RWPE2 (cell line): ENCODE results near the gene NANOS1.

Source experiments
- ATAC-seq: fragments of 200-7000 bp; cut with Tn5 transposase; 3 replicates; pipeline ENCODE4 v1.9.1; 2021; ENCODE audit warnings: low read depth
- DNase-seq: peaks from one replicate; pipeline ENCODE4 v3.0.0-alpha.2; 2020; ENCODE audit warnings: low spot score
- H3K27ac ChIP-seq: fragments of 450-650 bp; 2 replicates; pipeline ENCODE4 v1.5.1; 2017; ENCODE audit warnings: mild to moderate bottlenecking; ENCODE audit not compliant: poor library complexity, severe bottlenecking
- H3K27me3 ChIP-seq: fragments of 250-450 bp; sonication (Bioruptor Pico); 2 replicates; pipeline ENCODE4 v1.5.1; 2021; ENCODE audit warnings: mild to moderate bottlenecking, moderate library complexity; ENCODE audit not compliant: insufficient read depth, poor library complexity, severe bottlenecking
- H3K36me3 ChIP-seq: fragments of 250-450 bp; sonication (Bioruptor Pico); 2 replicates; pipeline ENCODE4 v1.5.1; 2020; ENCODE audit warnings: low read depth, mild to moderate bottlenecking, moderate library complexity
- H3K4me1 ChIP-seq: fragments of 250-450 bp; sonication (Bioruptor Pico); 2 replicates; pipeline ENCODE4 v1.5.1; 2021; ENCODE audit warnings: mild to moderate bottlenecking, moderate library complexity; ENCODE audit not compliant: insufficient read depth, poor library complexity, severe bottlenecking
- H3K4me3 ChIP-seq: fragments of 250-450 bp; sonication (Bioruptor Pico); 2 replicates; pipeline ENCODE4 v1.5.1; 2021; ENCODE audit warnings: mild to moderate bottlenecking, moderate library complexity; ENCODE audit not compliant: severe bottlenecking
- H3K9me3 ChIP-seq: fragments of 250-450 bp; sonication (Bioruptor Pico); 2 replicates; pipeline ENCODE4 v1.5.1; 2021; ENCODE audit warnings: mild to moderate bottlenecking, moderate library complexity; ENCODE audit not compliant: severe bottlenecking
- CTCF ChIP-seq: fragments of 450-650 bp; IDR thresholded peaks from one replicate; pipeline ENCODE4 v1.5.1; 2017; ENCODE audit warnings: mild to moderate bottlenecking, moderate library complexity; ENCODE audit not compliant: poor library complexity, severe bottlenecking

NANOS1 gene

GRCh38 chr10:118982366-118982765 lies 47.1 kb upstream of the NANOS1 start:
- DNase-seq (no peak), ATAC-seq (no peak)
- Histone ChIP-seq H3K27ac (no peak overlapping the region), H3K4me1 (no peaks in the 10 kb centered on the region), H3K36me3 (no peaks in the 10 kb centered on the region), H3K27me3 (no peaks in the 10 kb centered on the region), H3K4me3 (no peak overlapping the region), H3K9me3 (no peaks in the 10 kb centered on the region)
- no peak for TF ChIP-seq CTCF

- Histone ChIP-seq H3K36me3 (no peaks in the 10 kb centered on the region), H3K9me3 (no peaks in the 10 kb centered on the region), H3K27me3 (no peaks in the 10 kb centered on the region), H3K4me3 (no peak overlapping the region), H3K4me1 (no peaks in the 10 kb centered on the region), H3K27ac (no peak overlapping the region)
- no peak for DNase-seq
- ATAC-seq = no peak
- no peak for TF ChIP-seq CTCF
Observed at GRCh38 chr10:118983263-118983662, 46.3 kb upstream of the NANOS1 start.

DNA sequence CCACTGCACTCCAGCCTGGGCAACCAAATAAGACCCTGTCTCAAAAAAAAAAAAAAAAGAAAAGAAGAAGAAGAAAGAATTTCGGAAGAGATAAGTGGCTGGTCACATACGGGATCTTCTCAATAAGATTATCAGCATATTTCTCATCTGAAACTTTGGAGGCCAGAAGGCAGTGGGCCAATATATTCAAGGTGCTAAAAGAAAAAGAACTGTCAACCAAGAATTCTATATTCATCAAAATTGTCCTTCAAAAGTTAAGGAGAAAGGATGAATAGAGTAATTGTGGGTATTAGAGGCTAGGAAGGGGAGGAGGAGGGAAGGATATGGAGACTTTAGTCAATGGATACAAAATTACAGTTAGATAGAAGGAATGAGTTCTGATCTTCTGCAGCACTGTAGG lies 43.9 kb upstream of the NANOS1 start:
- ATAC-seq = no peak
- no peaks in the 10 kb centered on the region for H3K27me3 ChIP-seq
- no peak overlapping the region for H3K4me3 ChIP-seq
- TF ChIP-seq CTCF = no peak
- no peaks in the 10 kb centered on the region for H3K4me1 ChIP-seq
- no peak overlapping the region for H3K27ac ChIP-seq
- H3K9me3 ChIP-seq = no peaks in the 10 kb centered on the region
- no peak for DNase-seq
- no peaks in the 10 kb centered on the region for H3K36me3 ChIP-seq

DNA sequence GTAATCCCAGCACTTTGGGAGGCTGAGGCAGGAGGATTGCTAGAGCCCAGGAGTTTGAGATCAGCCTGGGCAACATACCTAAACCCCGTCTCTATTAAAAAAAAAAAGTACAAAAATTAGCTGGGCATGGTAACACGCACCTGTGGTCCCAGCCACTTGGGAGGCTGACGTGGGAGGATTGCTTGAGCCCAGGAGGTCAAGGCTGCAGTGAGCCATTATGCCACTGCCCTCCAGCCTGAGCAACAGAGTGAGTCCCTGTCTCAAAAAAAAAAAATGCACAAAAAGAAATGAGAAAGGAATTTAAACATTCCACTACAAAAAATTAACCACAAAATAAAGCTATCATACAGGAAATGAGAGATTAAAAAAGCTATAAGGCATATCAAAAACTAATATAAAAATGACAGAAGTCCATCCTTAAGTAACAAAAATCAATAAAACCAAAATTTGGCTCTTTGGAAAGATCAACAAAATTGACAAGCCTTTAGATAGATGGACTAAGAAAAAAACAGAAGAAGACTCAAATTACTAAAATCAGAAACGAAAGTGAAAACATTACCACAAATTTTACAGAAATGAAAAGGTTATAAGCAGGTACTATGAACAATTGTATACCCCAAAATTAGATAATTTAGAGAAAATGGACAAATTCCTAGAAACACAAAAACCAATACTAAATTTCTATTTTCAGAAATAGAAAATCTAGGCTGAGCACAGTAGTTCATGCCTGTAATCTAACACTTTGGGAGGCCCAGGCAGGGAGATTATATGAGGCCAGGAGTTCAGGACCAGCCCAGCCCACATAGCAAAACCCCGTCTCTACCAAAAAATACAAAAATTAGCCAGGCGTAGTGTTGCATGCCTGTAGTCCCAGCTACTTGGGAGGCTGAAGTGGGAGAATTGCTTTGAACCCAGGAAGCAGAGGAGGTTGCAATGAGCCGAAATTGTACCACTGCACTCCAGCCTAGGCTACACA lies 42.4 kb upstream of the NANOS1 start:
- no peak overlapping the region for H3K4me3 ChIP-seq
- ATAC-seq (no peak), DNase-seq (no peak)
- H3K27ac ChIP-seq = no peak overlapping the region
- TF ChIP-seq CTCF = no peak
- H3K9me3 ChIP-seq = no peaks in the 10 kb centered on the region
- H3K4me1 ChIP-seq = no peaks in the 10 kb centered on the region
- no peaks in the 10 kb centered on the region for H3K36me3 ChIP-seq
- no peaks in the 10 kb centered on the region for H3K27me3 ChIP-seq

- DNase-seq = no peak
- Histone ChIP-seq H3K4me1 (no peaks in the 10 kb centered on the region), H3K9me3 (no peaks in the 10 kb centered on the region), H3K4me3 (no peak overlapping the region), H3K27me3 (no peaks in the 10 kb centered on the region), H3K27ac (no peak overlapping the region), H3K36me3 (no peaks in the 10 kb centered on the region)
- TF ChIP-seq CTCF = no peak
- no peak for ATAC-seq
Observed at GRCh38 chr10:118990326-118990725, 39.2 kb upstream of the NANOS1 start.
